ENCODE data around the gene ZNF10.

Gene ZNF10

DNA sequence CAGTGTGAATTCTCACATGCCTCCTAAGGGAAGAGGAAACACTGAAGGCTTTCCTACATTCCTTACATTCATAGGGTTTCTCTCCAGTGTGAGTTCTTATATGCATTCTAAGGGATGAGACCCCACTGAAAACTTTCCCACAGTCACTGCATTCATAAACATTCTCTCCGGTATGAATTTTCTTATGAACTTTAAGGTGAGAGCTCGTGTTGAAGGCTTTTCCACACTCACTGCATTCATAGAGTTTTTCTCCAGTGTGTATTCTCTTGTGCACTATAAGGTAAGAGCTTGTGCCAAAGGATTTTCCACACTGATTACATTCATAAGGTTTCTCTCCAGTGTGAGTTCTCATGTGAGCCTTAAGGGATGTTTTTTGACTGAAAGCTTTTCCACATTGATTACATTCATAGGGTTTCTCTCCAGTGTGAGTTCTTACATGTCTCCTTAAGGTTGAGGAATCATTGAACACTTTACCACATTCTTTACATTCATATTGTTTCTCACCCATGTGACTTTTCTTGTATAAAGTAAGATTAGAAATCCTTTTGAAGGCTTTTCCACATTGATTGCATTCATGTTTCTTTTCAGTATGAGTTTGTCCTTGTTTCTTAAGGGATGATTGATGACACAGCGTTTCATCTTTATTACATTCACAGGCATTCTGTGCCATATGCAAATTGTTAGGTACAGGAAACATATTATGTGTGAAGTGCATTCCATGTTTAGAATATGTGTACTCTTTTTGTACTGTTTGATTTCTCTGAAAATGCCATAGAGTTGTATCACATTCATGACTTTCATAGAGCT is 9.8 kb upstream of the ZNF10 start:
- no peak overlapping the region for H3K27ac ChIP-seq
- TF ChIP-seq, protein P1, sequence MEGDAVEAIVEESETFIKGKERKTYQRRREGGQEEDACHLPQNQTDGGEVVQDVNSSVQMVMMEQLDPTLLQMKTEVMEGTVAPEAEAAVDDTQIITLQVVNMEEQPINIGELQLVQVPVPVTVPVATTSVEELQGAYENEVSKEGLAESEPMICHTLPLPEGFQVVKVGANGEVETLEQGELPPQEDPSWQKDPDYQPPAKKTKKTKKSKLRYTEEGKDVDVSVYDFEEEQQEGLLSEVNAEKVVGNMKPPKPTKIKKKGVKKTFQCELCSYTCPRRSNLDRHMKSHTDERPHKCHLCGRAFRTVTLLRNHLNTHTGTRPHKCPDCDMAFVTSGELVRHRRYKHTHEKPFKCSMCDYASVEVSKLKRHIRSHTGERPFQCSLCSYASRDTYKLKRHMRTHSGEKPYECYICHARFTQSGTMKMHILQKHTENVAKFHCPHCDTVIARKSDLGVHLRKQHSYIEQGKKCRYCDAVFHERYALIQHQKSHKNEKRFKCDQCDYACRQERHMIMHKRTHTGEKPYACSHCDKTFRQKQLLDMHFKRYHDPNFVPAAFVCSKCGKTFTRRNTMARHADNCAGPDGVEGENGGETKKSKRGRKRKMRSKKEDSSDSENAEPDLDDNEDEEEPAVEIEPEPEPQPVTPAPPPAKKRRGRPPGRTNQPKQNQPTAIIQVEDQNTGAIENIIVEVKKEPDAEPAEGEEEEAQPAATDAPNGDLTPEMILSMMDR (IDR thresholded peaks at IDR 0.05), result no peak
- TF ChIP-seq ZFX (IDR thresholded peaks at IDR 0.05; ENCODE audit: borderline replicate concordance), result no peak

DNA sequence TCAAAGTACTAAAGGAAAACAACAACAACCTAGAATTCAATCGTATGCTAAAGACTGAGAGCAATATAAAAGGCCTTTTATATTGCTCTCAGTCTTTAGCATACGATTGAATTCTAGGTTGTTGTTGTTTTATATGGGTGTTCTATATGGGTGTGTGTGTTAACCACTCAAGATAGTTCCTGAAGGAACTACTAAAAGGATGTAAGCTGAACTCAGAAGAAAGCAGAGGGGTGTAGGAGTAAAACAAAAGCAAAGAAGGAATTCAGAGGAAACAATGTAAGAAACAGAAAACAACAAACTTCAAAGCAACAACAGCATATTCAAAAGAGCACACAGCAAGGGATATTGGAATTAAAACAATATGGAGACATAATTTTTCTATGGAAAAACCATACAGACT is 5.8 kb upstream of the ZNF10 start:
- TF ChIP-seq ZFX (IDR thresholded peaks at IDR 0.05; ENCODE audit: borderline replicate concordance), result no peak
- TF ChIP-seq, protein P1 (IDR thresholded peaks at IDR 0.05), result no peak
- H3K27ac ChIP-seq, result no peak overlapping the region

DNA sequence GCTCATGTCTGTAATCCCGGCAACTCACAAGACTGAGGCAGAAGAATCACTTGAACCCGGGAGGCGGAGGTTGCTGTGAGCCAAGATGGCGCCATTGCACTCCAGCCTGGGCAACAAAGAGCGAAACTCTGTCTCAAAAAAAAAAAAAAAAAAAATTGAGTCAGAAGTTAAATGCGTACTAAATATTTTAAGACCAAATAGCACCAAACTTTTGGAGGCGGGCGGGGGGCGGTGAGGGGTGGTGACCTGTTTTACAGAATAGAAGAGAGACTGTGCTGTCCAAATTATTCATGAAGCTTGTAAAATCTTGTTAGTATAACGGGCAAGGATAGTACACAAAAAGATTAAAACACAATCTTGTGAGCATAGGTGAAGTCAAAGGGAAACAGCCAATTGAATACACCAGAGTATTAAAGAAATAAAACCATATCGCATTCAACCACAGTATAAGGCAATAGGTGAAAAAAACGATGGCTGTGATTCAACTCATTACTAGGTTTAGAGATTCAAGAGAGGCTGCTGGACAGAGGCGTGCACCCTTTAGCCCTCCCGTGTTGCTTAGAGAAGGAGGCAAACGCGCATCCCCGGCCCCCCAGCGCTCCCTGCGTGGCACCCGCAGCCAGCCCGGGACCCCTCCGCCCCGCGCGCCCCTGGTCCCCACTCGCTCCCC is 924 bp upstream of the ZNF10 start:
- TF ChIP-seq, protein P1 (IDR thresholded peaks at IDR 0.05), result no peak
- no peak for TF ChIP-seq ZFX (IDR thresholded peaks at IDR 0.05; ENCODE audit: borderline replicate concordance)
- peak overlapping the region; percentile 94 for H3K27ac ChIP-seq

DNA sequence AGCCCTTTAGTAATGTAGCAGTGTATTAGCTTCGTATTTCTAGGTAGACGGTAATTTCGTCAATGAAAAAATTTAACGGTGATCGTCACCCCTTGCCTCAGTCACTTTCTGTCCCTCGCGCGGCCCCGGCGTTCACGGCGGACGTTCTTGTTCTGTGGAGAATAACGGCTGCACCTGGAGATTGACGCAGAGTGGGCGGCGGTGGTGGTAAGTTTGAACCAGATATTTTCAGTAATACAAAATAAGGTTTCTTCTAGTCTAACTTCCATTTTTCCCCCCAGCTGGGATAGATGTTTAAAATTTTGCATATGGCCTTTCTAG is 341 bp downstream of the ZNF10 start:
- H3K27ac ChIP-seq, result peak overlapping the region; percentile 94
- TF ChIP-seq, protein P1 (IDR thresholded peaks at IDR 0.05), result no peak
- no peak for TF ChIP-seq ZFX (IDR thresholded peaks at IDR 0.05; ENCODE audit: borderline replicate concordance)

DNA sequence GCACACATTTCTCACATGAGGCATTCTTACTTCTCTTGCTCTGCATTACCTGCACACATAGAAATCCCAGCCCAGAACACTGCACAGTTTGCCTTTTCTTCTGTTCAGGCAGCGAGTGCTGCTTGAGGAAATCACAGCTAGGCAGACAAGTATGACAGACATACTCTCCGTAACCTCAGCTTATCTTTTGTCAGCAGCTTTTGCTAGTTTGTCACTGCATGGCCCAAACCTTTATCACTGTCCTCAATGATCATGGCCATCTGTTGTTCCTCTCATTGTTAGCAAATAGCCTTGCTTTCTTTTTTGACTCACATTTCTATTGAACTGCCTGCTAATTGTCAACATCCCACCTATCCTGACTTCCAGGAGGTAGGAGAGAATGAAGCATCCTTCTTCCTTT is 5.3 kb downstream of the ZNF10 start:
- TF ChIP-seq, protein P1 (IDR thresholded peaks at IDR 0.05), result no peak
- H3K27ac ChIP-seq, result no peak overlapping the region

DNA sequence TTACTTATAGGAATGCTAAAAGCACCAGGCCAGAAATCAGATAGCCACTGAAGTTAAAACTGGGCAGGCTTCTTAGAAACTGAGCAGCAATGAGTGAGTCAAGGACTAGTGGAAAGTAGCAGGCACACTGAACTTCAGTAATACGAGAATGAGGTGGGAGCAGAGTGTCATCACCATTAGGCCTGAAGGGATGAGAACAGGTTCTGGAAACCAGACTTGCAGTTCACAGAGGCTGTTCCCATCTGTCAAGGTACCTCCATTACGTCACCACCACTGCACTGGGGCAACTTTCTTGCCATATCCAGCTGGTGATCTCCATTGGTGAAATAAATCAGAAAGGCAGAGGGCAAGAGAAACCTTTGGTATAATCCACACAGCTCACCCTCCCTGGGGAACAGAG is 15.6 kb downstream of the ZNF10 start:
- H3K27ac ChIP-seq, result no peak overlapping the region
- TF ChIP-seq, protein P1 (IDR thresholded peaks at IDR 0.05), result no peak
- no peak for TF ChIP-seq ZFX (IDR thresholded peaks at IDR 0.05; ENCODE audit: borderline replicate concordance)

DNA sequence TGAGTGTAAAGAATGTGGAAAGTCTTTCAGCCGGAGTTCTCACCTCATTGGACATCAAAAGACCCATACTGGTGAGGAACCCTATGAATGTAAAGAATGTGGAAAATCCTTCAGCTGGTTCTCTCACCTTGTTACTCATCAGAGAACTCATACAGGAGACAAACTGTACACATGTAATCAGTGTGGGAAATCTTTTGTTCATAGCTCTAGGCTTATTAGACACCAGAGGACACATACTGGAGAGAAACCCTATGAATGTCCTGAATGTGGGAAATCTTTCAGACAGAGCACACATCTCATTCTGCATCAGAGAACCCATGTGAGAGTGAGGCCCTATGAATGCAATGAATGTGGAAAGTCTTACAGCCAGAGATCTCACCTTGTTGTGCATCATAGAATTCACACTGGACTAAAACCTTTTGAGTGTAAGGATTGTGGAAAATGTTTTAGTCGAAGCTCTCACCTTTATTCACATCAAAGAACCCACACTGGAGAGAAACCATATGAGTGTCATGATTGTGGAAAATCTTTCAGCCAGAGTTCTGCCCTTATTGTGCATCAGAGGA is 25.8 kb downstream of the ZNF10 start:
- no peak overlapping the region for H3K27ac ChIP-seq

More for the DNA sequence above, 25.8 kb downstream of the ZNF10 start:
- no peak for TF ChIP-seq ZFX (IDR thresholded peaks at IDR 0.05; ENCODE audit: borderline replicate concordance)
- TF ChIP-seq, protein P1 (IDR thresholded peaks at IDR 0.05), result no peak
